ENCODE measurements around the gene ANGPTL2.

GRCh38 chr9:127112056-127112455 lies 10.4 kb downstream of the ANGPTL2 start:
- TF ChIP-seq CTCF (IDR thresholded peaks at IDR 0.05 in 4 of 5, conservative IDR thresholded peaks at IDR 0.05 in 1 of 5), result no peak
- no peak for TF ChIP-seq POLR2A (IDR thresholded peaks at IDR 0.05)

All from gastrocnemius medialis (tissue), 4 donors.